Progenitor cell of endocrine pancreas (in vitro differentiated cells): ENCODE measurements around the gene SLC25A52. TPM values are rescaled to one million over a fixed set of nuclear protein-coding genes. Genes with fewer than 3 reads are reported as not detected.
"Not testable (repeated sequence)": the region's sequence is repeated elsewhere in the genome, so short reads cannot be mapped to it uniquely, and the experiment has no call there.

Experiments used
- DNase-seq: peaks from one replicate; pipeline ENCODE4 v3.0.0; 2021; ENCODE audit warnings: low spot score; ENCODE audit not compliant: unreplicated experiment
- H3K27ac Mint-ChIP-seq: 2 replicates; pipeline ENCODE4 v1.8.0; 2021; ENCODE audit warnings: mild to moderate bottlenecking, moderate library complexity, mixed read lengths
- H3K27me3 Mint-ChIP-seq: 2 replicates; pipeline ENCODE4 v1.8.0; 2021; ENCODE audit warnings: mixed read lengths
- H3K36me3 Mint-ChIP-seq: 2 replicates; pipeline ENCODE4 v1.8.0; 2022; ENCODE audit warnings: mixed read lengths; ENCODE audit not compliant: insufficient read depth
- H3K4me1 Mint-ChIP-seq: 2 replicates; pipeline ENCODE4 v1.8.0; 2021; ENCODE audit warnings: low read depth, mixed read lengths
- H3K4me3 Mint-ChIP-seq: 2 replicates; pipeline ENCODE4 v1.8.0; 2021; ENCODE audit warnings: low read depth, mild to moderate bottlenecking, moderate library complexity, mixed read lengths
- H3K9me3 Mint-ChIP-seq: 2 replicates; pipeline ENCODE4 v1.8.0; 2021; ENCODE audit warnings: low read depth, mixed read lengths
- CTCF ChIP-seq: fragments of 200-600 bp; sonication (generic); IDR thresholded peaks from one replicate; pipeline ENCODE4 v1.5.0; 2021; ENCODE audit warnings: antibody characterized with exemption, mild to moderate bottlenecking; ENCODE audit not compliant: unreplicated experiment
- long read RNA-seq: library from polyadenylated mRNA; unstranded; transcript quantifications from one replicate; pipeline ENCODE4 v2.0.0, GENCODE V29; 2020
- total RNA-seq: library from RNA; stranded (reverse); gene quantifications from 2 replicates; pipeline ENCODE4 v1.2.1, GENCODE V29; 2021

The SLC25A52 gene, protein sequence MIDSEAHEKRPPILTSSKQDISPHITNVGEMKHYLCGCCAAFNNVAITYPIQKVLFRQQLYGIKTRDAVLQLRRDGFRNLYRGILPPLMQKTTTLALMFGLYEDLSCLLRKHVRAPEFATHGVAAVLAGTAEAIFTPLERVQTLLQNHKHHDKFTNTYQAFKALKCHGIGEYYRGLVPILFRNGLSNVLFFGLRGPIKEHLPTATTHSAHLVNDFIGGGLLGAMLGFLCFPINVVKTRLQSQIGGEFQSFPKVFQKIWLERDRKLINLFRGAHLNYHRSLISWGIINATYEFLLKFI
- total RNA-seq, result not detected in 2 replicates
- long read RNA-seq, result 0 reads

DNA sequence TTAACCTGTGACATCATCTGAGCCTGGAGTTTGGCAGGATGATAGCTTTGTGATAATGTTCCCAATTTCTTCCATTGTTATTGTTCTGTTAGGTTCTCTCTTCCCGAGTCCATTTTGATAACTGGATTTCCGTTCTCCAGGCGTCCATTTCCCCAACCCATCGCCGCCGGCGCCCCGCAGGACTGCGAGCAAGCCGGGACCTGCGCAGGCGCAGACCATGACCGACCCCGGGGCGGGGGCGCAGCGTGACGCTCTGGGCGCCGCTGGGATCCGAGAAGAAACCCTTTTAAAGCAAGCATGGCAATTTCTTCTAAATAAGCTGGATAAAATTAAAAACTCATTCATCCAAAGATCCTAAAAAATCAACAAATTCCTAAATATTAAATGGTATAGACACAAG is at the start of gene SLC25A52:
SLC25A52 (minus strand) TSS at position 186 of the 400 bp plus-strand sequence. CDS start 219 bp downstream, outside the sequence.
- Mint-ChIP-seq H3K4me3 (no peak within 1 kb of the TSS), H3K27ac (no peak within 1 kb of the TSS), H3K36me3 (no peaks in the 10 kb centered on the region), H3K9me3 (no peaks in the 10 kb centered on the region), H3K27me3 (peaks cover 4% of the 10 kb centered on the region), H3K4me1 (peaks cover 4% of the 10 kb centered on the region)
- no peak for TF ChIP-seq CTCF
- DNase-seq, result no peak

- H3K9me3 Mint-ChIP-seq, H3K4me1 Mint-ChIP-seq, H3K27ac Mint-ChIP-seq, DNase-seq, H3K27me3 Mint-ChIP-seq, H3K36me3 Mint-ChIP-seq, H3K4me3 Mint-ChIP-seq: not testable (repeated sequence)
These were observed 48.4 kb upstream of the SLC25A52 start for GRCh38 chr18:31809049-31809448.

DNA sequence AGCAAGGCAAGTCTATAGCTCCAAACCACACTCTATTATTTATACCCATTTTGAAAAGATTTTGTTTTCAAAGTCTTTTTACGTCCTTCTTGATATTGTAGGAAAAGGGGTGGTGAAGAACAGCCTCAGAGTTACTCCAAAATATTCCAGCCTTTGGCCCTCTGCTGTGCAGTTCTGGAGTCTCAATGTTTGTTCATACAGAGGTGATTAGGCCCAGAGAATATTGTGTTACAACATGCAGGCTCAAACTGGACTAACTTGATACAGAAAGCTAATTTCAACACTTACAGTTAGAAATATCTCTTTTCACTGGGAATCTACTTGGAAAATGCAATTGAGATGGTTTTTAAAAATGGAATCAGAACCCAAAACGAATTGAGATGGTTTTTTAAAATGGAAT is 40.4 kb upstream of the SLC25A52 start:
- no peak for DNase-seq
- Mint-ChIP-seq H3K27me3 (no peaks in the 10 kb centered on the region), H3K27ac (no peak overlapping the region), H3K9me3 (no peaks in the 10 kb centered on the region), H3K4me3 (no peak overlapping the region), H3K36me3 (no peaks in the 10 kb centered on the region), H3K4me1 (peaks cover 3% of the 10 kb centered on the region)
- no peak for TF ChIP-seq CTCF

DNA sequence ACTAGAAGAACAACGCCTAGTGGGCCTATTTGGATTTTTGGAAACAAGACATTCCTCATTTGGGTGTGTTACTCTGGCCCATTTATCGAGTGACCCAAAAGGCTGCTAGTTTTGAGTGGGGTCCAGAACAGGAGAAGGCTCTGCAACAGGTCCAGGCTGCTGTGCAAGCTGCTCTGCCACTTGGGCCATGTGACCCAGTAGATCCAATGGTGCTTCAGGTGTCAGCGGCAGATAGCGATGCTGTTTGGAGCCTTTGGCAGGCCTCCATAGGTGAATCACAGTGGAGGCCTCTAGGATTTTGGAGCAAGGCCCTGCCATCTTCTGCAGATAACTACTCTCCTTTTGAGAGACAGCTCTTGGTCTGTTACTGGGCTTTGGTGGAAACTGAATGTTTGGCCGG is 38.6 kb upstream of the SLC25A52 start:
- not testable (repeated sequence) for H3K4me1 Mint-ChIP-seq, H3K27ac Mint-ChIP-seq, H3K4me3 Mint-ChIP-seq, H3K27me3 Mint-ChIP-seq, DNase-seq, H3K36me3 Mint-ChIP-seq, H3K9me3 Mint-ChIP-seq

DNA sequence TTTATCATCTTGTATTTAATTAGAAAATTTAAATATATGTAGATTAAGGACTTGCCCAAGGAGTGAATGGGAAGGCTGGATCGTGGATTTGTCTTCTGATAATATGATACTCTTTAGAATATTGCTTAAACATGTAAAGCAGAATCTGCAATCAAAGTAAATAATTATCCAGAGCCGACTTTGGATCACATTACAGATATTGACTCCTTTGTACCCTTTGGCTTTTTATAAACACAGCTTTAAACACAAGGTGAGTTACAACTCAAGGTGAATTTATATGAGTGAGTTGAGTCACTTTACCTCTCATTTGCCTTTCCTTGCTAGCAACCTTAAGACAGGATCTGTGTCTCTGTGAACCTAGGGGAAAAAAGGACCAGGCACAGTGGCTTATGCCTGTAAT is 37.7 kb upstream of the SLC25A52 start:
- DNase-seq, result no peak
- TF ChIP-seq CTCF, result no peak
- H3K4me3 Mint-ChIP-seq, result no peak overlapping the region
- H3K36me3 Mint-ChIP-seq, result no peaks in the 10 kb centered on the region
- H3K4me1 Mint-ChIP-seq, result peaks cover 3% of the 10 kb centered on the region
- no peaks in the 10 kb centered on the region for H3K27me3 Mint-ChIP-seq
- no peaks in the 10 kb centered on the region for H3K9me3 Mint-ChIP-seq
- no peak overlapping the region for H3K27ac Mint-ChIP-seq

- Mint-ChIP-seq H3K27me3 (no peaks in the 10 kb centered on the region), H3K9me3 (no peaks in the 10 kb centered on the region), H3K27ac (no peak overlapping the region), H3K36me3 (no peaks in the 10 kb centered on the region), H3K4me1 (peaks cover 5% of the 10 kb centered on the region), H3K4me3 (no peak overlapping the region)
- no peak for DNase-seq
- no peak for TF ChIP-seq CTCF
These were observed 35.1 kb upstream of the SLC25A52 start for GRCh38 chr18:31795747-31796146.
